PFSK-1 (cell line): ENCODE measurements around the gene FATE1.

Experiments used
- FOXP2 ChIP-seq: optimal IDR thresholded peaks from 2 replicates; pipeline ENCODE3; 2011; ENCODE audit warnings: borderline replicate concordance, control low read depth, inconsistent platforms; ENCODE audit not compliant: insufficient read depth; ENCODE audit errors: extremely low read length, extremely low read depth
- POLR2AphosphoS5 ChIP-seq: IDR thresholded peaks from 2 replicates; pipeline ENCODE4 v1.6.1; 2012; ENCODE audit warnings: low read depth, mild to moderate bottlenecking, control low read depth, low read length, moderate library complexity
- SIN3A ChIP-seq: IDR thresholded peaks from 2 replicates; pipeline ENCODE4 v1.6.1; 2012; ENCODE audit warnings: mild to moderate bottlenecking, low read length, moderate library complexity, borderline replicate concordance; ENCODE audit not compliant: insufficient read depth
- TAF1 ChIP-seq: IDR thresholded peaks from 2 replicates; pipeline ENCODE4 v1.6.1; 2012; ENCODE audit warnings: low read length, control low read depth, borderline replicate concordance; ENCODE audit not compliant: insufficient read depth
- TF ChIP-seq, protein P1 (sequence below), 2 experiments: IDR thresholded peaks; 2 replicates each; pipeline versions ENCODE4 v1.6.1 to v1.8.0; 2011 to 2012; ENCODE audit warnings: low read depth in 2 of 2, low read length in 2 of 2, control low read depth in 1 of 2, inconsistent platforms in 1 of 2, mild to moderate bottlenecking in 1 of 2, moderate library complexity in 1 of 2; ENCODE audit not compliant: insufficient read depth in 1 of 2

Gene FATE1

GRCh38 chrX:151699746-151700145, 16.1 kb upstream of the FATE1 start:
- no peak for TF ChIP-seq POLR2AphosphoS5
- TF ChIP-seq, protein P1, sequence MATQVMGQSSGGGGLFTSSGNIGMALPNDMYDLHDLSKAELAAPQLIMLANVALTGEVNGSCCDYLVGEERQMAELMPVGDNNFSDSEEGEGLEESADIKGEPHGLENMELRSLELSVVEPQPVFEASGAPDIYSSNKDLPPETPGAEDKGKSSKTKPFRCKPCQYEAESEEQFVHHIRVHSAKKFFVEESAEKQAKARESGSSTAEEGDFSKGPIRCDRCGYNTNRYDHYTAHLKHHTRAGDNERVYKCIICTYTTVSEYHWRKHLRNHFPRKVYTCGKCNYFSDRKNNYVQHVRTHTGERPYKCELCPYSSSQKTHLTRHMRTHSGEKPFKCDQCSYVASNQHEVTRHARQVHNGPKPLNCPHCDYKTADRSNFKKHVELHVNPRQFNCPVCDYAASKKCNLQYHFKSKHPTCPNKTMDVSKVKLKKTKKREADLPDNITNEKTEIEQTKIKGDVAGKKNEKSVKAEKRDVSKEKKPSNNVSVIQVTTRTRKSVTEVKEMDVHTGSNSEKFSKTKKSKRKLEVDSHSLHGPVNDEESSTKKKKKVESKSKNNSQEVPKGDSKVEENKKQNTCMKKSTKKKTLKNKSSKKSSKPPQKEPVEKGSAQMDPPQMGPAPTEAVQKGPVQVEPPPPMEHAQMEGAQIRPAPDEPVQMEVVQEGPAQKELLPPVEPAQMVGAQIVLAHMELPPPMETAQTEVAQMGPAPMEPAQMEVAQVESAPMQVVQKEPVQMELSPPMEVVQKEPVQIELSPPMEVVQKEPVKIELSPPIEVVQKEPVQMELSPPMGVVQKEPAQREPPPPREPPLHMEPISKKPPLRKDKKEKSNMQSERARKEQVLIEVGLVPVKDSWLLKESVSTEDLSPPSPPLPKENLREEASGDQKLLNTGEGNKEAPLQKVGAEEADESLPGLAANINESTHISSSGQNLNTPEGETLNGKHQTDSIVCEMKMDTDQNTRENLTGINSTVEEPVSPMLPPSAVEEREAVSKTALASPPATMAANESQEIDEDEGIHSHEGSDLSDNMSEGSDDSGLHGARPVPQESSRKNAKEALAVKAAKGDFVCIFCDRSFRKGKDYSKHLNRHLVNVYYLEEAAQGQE (IDR thresholded peaks at IDR 0.05; ENCODE audit: insufficient read depth in 1 of 2, low read depth in 2 of 2, low read length in 2 of 2) = no peak
- no peak for TF ChIP-seq FOXP2
- no peak for TF ChIP-seq TAF1
- TF ChIP-seq SIN3A = no peak

DNA sequence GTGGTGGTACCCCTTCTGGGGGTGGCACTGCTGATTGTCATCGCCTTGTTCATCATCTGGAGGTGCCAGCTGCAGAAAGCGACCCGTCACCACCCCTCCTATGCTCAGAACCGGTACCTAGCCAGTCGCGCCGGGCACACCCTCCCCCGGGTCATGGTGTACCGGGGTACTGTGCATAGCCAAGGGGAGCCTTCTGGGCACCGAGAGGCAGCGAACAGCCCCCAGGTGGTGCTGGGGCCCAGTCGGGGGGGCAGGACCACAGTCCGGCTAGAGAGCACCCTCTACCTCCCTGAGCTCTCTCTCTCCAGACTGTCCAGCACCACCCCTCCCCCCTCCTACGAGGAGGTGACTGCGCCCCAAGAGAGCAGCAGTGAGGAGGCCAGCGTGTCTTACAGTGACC, 15.3 kb upstream of the FATE1 start:
- TF ChIP-seq POLR2AphosphoS5 (no peak), SIN3A (no peak), FOXP2 (no peak), TAF1 (no peak)
- TF ChIP-seq, protein P1 (IDR thresholded peaks at IDR 0.05; ENCODE audit: insufficient read depth in 1 of 2, low read depth in 2 of 2, low read length in 2 of 2) = no peak

DNA sequence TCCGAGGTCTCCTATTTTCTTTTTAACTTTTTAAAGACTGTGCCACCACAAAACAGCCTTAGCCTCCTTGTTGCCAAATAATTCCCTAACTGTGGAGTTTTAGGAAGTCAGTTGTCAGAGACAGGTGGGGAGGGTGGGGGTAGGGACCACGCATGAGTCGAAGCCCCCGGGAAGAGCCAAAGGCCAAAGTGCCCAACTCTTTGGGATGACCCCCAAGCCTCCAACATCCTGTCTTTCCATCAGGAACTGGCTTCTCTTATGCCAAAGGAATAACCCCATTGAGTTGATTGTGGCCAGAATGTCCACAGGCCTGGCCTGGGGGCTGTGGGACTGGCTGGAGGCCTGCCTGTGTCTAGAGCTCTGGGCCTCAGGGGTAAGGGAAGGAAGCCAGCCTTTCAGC, 14.8 kb upstream of the FATE1 start:
- TF ChIP-seq SIN3A (no peak), POLR2AphosphoS5 (no peak), TAF1 (no peak), FOXP2 (no peak)
- TF ChIP-seq, protein P1 (IDR thresholded peaks at IDR 0.05; ENCODE audit: insufficient read depth in 1 of 2, low read depth in 2 of 2, low read length in 2 of 2) = no peak

GRCh38 chrX:151701531-151701930, 14.3 kb upstream of the FATE1 start:
- TF ChIP-seq FOXP2 (no peak), POLR2AphosphoS5 (no peak), SIN3A (no peak), TAF1 (no peak)
- TF ChIP-seq, protein P1 (IDR thresholded peaks at IDR 0.05; ENCODE audit: insufficient read depth in 1 of 2, low read depth in 2 of 2, low read length in 2 of 2) = no peak

- TF ChIP-seq, protein P1 (IDR thresholded peaks at IDR 0.05; ENCODE audit: insufficient read depth in 1 of 2, low read depth in 2 of 2, low read length in 2 of 2) = no peak
- TF ChIP-seq FOXP2 (no peak), SIN3A (no peak), TAF1 (no peak), POLR2AphosphoS5 (no peak)
Observed at GRCh38 chrX:151702026-151702714, 13.7 kb upstream of the FATE1 start.
